Measurements from ENCODE around the gene PLEKHM3. TPM values are rescaled to one million over a fixed set of nuclear protein-coding genes. Genes with fewer than 3 reads are reported as not detected.

The PLEKHM3 gene
- total and polyA plus RNA-seq, 2 of the 13 experiments (the other 11 are each of a cell fraction or from before 2014, with no cell fraction given): 4.5 to 4.7 TPM

DNA sequence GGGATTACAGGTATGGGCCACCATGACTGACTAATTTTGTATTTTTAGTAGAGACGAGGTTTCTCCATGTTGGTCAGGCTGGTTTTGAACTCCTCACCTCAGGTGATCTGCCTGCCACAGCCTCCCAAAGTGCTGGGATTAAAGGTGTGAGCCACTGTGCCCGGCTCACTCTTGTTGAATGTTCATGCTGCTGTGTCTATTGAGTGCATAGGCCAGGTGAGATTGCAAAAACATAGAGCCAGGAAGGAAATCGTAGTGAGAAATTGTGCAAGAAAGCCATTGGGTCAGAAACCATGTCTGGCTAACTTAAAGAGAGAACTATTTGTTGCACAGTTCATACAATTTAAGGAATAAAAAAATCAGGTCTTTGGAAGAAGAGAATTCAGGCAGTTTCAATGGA, 210.1 kb downstream of the PLEKHM3 start (continued):
- TF ChIP-seq, protein P1, sequence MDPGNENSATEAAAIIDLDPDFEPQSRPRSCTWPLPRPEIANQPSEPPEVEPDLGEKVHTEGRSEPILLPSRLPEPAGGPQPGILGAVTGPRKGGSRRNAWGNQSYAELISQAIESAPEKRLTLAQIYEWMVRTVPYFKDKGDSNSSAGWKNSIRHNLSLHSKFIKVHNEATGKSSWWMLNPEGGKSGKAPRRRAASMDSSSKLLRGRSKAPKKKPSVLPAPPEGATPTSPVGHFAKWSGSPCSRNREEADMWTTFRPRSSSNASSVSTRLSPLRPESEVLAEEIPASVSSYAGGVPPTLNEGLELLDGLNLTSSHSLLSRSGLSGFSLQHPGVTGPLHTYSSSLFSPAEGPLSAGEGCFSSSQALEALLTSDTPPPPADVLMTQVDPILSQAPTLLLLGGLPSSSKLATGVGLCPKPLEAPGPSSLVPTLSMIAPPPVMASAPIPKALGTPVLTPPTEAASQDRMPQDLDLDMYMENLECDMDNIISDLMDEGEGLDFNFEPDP (CRISPR knock-in tag; conservative IDR thresholded peaks at IDR 0.05): no peak
- TF ChIP-seq, protein P2, sequence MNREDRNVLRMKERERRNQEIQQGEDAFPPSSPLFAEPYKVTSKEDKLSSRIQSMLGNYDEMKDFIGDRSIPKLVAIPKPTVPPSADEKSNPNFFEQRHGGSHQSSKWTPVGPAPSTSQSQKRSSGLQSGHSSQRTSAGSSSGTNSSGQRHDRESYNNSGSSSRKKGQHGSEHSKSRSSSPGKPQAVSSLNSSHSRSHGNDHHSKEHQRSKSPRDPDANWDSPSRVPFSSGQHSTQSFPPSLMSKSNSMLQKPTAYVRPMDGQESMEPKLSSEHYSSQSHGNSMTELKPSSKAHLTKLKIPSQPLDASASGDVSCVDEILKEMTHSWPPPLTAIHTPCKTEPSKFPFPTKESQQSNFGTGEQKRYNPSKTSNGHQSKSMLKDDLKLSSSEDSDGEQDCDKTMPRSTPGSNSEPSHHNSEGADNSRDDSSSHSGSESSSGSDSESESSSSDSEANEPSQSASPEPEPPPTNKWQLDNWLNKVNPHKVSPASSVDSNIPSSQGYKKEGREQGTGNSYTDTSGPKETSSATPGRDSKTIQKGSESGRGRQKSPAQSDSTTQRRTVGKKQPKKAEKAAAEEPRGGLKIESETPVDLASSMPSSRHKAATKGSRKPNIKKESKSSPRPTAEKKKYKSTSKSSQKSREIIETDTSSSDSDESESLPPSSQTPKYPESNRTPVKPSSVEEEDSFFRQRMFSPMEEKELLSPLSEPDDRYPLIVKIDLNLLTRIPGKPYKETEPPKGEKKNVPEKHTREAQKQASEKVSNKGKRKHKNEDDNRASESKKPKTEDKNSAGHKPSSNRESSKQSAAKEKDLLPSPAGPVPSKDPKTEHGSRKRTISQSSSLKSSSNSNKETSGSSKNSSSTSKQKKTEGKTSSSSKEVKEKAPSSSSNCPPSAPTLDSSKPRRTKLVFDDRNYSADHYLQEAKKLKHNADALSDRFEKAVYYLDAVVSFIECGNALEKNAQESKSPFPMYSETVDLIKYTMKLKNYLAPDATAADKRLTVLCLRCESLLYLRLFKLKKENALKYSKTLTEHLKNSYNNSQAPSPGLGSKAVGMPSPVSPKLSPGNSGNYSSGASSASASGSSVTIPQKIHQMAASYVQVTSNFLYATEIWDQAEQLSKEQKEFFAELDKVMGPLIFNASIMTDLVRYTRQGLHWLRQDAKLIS (CRISPR knock-in tag; IDR thresholded peaks at IDR 0.05): no peak
- no peak for TF ChIP-seq ZNF101 (CRISPR knock-in tag; IDR thresholded peaks at IDR 0.05; ENCODE audit: borderline replicate concordance, low read depth)
- TF ChIP-seq, protein P3, sequence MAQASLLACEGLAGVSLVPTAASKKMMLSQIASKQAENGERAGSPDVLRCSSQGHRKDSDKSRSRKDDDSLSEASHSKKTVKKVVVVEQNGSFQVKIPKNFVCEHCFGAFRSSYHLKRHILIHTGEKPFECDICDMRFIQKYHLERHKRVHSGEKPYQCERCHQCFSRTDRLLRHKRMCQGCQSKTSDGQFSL (CRISPR knock-in tag; IDR thresholded peaks at IDR 0.05): 0 out of 2 replicates have a peak, but pooled peaks have one; percentile 69
- TF ChIP-seq, protein P4, sequence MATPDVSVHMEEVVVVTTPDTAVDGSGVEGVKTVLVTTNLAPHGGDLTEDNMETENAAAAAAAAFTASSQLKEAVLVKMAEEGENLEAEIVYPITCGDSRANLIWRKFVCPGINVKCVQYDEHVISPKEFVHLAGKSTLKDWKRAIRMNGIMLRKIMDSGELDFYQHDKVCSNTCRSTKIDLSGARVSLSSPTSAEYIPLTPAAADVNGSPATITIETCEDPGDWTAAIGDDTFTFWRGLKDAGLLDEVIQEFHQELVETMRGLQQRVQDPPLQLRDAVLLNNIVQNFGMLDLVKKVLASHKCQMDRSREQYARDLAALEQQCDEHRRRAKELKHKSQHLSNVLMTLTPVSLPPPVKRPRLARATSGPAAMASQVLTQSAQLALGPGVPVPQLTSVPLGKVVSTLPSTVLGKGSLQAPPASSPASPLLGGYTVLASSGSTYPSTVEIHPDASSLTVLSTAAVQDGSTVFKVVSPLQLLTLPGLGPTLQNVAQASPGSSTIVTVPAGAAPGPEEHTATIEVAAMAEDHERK (CRISPR knock-in tag; IDR thresholded peaks at IDR 0.05; ENCODE audit: low read depth): no peak
- TF ChIP-seq ZNF569 (CRISPR knock-in tag; IDR thresholded peaks at IDR 0.05; ENCODE audit: borderline replicate concordance): no peak
- TF ChIP-seq, protein P5, sequence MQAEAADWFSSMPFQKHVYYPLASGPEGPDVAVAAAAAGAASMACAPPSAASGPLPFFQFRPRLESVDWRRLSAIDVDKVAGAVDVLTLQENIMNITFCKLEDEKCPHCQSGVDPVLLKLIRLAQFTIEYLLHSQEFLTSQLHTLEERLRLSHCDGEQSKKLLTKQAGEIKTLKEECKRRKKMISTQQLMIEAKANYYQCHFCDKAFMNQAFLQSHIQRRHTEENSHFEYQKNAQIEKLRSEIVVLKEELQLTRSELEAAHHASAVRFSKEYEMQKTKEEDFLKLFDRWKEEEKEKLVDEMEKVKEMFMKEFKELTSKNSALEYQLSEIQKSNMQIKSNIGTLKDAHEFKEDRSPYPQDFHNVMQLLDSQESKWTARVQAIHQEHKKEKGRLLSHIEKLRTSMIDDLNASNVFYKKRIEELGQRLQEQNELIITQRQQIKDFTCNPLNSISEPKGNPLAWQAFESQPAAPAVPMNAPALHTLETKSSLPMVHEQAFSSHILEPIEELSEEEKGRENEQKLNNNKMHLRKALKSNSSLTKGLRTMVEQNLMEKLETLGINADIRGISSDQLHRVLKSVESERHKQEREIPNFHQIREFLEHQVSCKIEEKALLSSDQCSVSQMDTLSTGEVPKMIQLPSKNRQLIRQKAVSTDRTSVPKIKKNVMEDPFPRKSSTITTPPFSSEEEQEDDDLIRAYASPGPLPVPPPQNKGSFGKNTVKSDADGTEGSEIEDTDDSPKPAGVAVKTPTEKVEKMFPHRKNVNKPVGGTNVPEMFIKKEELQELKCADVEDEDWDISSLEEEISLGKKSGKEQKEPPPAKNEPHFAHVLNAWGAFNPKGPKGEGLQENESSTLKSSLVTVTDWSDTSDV (CRISPR knock-in tag; IDR thresholded peaks at IDR 0.05): no peak
- TF ChIP-seq, protein P6, sequence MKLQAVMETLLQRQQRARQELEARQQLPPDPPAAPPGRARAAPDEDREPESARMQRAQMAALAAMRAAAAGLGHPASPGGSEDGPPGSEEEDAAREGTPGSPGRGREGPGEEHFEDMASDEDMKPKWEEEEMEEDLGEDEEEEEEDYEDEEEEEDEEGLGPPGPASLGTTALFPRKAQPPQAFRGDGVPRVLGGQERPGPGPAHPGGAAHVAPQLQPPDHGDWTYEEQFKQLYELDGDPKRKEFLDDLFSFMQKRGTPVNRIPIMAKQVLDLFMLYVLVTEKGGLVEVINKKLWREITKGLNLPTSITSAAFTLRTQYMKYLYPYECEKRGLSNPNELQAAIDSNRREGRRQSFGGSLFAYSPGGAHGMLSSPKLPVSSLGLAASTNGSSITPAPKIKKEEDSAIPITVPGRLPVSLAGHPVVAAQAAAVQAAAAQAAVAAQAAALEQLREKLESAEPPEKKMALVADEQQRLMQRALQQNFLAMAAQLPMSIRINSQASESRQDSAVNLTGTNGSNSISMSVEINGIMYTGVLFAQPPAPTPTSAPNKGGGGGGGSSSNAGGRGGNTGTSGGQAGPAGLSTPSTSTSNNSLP (IDR thresholded peaks at IDR 0.05; ENCODE audit: low read depth, low read length): no peak
- TF ChIP-seq, protein P7, sequence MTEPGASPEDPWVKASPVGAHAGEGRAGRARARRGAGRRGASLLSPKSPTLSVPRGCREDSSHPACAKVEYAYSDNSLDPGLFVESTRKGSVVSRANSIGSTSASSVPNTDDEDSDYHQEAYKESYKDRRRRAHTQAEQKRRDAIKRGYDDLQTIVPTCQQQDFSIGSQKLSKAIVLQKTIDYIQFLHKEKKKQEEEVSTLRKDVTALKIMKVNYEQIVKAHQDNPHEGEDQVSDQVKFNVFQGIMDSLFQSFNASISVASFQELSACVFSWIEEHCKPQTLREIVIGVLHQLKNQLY (CRISPR knock-in tag; IDR thresholded peaks at IDR 0.05): no peak
- TF ChIP-seq, protein P8, sequence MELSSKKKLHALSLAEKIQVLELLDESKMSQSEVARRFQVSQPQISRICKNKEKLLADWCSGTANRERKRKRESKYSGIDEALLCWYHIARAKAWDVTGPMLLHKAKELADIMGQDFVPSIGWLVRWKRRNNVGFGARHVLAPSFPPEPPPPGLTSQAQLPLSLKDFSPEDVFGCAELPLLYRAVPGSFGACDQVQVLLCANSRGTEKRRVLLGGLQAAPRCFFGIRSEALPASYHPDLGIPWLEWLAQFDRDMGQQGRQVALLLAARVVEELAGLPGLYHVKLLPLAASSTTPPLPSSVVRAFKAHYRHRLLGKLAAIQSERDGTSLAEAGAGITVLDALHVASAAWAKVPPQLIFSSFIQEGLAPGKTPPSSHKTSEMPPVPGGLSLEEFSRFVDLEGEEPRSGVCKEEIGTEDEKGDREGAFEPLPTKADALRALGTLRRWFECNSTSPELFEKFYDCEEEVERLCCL (CRISPR knock-in tag; IDR thresholded peaks at IDR 0.05; ENCODE audit: borderline replicate concordance): no peak
- no peak for TF ChIP-seq CREB1 (IDR thresholded peaks at IDR 0.05)
- peak; percentile 38; the same call in 1 of the 2 replicates for TF ChIP-seq CREB1 (CRISPR knock-in tag; IDR thresholded peaks at IDR 0.05)
- TF ChIP-seq ZNF224 (CRISPR knock-in tag; IDR thresholded peaks at IDR 0.05): no peak
- peak; percentile 77 for TF ChIP-seq ZNF644 (CRISPR knock-in tag; IDR thresholded peaks at IDR 0.05; ENCODE audit: low read depth)
- no peak for TF ChIP-seq BHLHE40 (IDR thresholded peaks at IDR 0.05; ENCODE audit: low read length)
- TF ChIP-seq MTF2 (CRISPR knock-in tag; IDR thresholded peaks at IDR 0.05; ENCODE audit: borderline replicate concordance): no peak

Measured in HepG2 (cell line).